GM18909 (cell line): Measurements from ENCODE around the gene SP110.
A peak's percentile ranks its signal among the peaks of the same experiment; 100 is the strongest.
"Not testable (repeated sequence)": the region's sequence is repeated elsewhere in the genome, so short reads cannot be mapped to it uniquely, and the experiment has no call there.

Experiments
- ATAC-seq: cut with Tn5 transposase; IDR thresholded peaks from one replicate; pipeline ENCODE4 v1.9.1; 2021; ENCODE audit warnings: mild to moderate bottlenecking; ENCODE audit not compliant: unreplicated experiment, poor library complexity

SP110 gene

GRCh38 chr2:230131366-230131765 lies 88.4 kb downstream of the SP110 start:
- ATAC-seq = no peak

- ATAC-seq = no peak
Measured at GRCh38 chr2:230130668-230131364, 89.0 kb downstream of the SP110 start.

DNA sequence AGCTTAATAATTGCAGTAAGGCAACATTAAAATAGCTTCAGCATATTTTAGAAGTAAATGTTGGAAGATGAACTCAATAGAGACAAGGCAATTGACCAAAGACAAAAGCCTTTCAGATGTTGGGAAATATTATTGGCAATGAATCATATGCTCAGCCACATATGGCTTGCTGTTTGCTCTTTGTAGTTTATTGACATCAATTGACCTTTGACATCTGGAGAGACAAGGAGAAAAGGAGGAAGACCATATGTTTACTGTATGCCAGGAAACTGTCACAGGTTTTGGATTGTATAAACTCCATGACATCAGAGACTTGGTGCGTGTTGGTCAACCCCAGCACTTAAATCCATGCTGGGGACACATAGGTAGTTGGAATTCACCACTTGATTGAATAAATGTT lies 90.4 kb downstream of the SP110 start:
- no peak for ATAC-seq

GRCh38 chr2:230128623-230129342 lies 91.0 kb downstream of the SP110 start:
- no peak for ATAC-seq

DNA sequence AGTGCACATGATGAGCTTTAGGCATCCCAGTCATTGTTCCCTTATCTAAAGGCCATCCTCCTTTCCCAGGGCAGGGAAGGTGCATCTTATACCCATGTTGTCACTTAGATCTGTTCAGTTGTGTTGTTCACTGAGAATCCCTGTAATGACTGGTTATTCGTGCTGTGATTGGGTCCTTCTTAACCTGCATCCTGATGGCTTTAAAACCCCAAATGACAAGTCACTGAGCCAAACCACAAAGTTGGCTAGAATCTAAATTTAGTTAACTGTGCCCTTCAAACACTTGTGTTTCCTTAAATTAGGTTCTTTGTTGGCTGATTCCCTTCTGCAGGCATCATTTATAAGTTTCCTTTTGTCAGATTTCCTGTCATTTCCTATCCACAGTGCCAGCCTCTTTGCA lies 92.6 kb downstream of the SP110 start:
- no peak for ATAC-seq

GRCh38 chr2:230124757-230125431 lies 94.9 kb downstream of the SP110 start:
- peak; percentile 76 for ATAC-seq

GRCh38 chr2:230124235-230124634 lies 95.5 kb downstream of the SP110 start:
- ATAC-seq = no peak

- ATAC-seq = not testable (repeated sequence)
Measured at GRCh38 chr2:230120376-230120775, 99.4 kb downstream of the SP110 start.

DNA sequence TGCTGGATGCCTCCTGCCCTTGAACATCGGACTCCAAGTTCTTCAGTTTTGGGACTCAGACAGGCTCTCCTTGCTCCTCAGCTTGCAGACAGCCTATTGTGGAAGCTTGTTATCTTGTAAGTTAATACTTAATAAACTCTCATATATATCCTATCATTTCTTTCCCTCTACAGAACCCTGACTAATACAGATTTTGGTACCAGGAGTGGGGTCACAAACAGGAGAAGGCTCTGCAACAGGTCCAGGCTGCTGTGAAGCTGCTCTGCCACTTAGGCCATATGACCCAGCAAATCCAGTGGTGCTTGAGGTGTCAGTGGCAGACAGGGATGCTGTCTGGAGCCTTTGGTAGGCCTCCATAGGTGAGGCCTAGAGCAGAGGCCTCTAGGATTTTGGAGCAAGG lies 100.0 kb downstream of the SP110 start:
- ATAC-seq = not testable (repeated sequence)
